HG03045 (cell line): Measurements from ENCODE around the gene HSPB7.
"Not testable (repeated sequence)": the region's sequence is repeated elsewhere in the genome, so short reads cannot be mapped to it uniquely, and the experiment has no call there.

Experiments used
- ATAC-seq: cut with Tn5 transposase; IDR thresholded peaks from one replicate; pipeline ENCODE4 v1.9.1; 2021; ENCODE audit warnings: mild to moderate bottlenecking, moderate library complexity; ENCODE audit not compliant: unreplicated experiment

The HSPB7 gene

GRCh38 chr1:16023050-16023653 lies 5.3 kb upstream of the HSPB7 start:
- ATAC-seq = no peak

DNA sequence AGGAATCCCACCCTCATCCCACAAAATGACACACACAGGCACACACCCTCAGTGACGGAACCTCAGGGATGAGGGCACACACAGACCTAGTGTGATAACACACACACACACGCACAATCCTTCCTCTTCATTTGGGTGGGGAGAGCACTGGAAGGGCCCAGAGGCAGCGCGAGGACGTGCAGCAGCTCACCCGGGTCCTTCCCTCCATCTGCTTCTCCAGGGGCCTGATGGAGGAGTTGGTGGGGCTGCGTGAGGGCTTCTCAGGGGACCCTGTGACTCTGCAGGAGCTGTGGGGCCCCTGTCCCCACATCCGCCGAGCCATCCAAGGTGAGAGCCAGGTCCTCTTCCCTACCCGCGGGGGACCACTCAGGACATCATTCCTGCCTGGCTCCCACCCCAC lies 4.5 kb upstream of the HSPB7 start:
- no peak for ATAC-seq

DNA sequence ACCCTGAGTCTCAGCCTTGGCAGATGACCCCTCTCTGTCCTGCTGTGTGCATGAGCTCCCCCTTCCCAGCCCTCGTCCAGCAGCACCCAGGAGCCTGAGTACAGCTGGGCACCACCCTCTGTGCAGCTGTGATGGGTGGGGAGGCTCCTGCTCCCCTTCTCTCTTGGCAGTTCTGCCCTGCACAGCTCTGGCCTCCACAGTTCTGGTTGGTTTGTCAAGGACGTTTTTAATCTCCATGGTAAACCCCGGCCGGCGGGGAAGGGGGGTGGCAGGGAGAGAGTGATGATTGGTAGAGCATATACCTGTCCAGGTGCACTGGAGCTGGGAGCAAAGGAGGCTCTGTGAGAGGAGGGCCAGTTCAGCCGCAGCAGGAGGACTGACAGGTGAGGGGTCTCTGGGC lies 3.8 kb upstream of the HSPB7 start, which contains the start of gene CLCNKA:
Gene CLCNKA, plus strand, starts transcription at position 356 of the 400 bp plus-strand sequence. CDS start 584 bp downstream, outside the sequence.
- no peak for ATAC-seq

GRCh38 chr1:16020878-16021277 lies 3.0 kb upstream of the HSPB7 start:
- not testable (repeated sequence) for ATAC-seq

- ATAC-seq = no peak
Observed at GRCh38 chr1:16020325-16020724, 2.5 kb upstream of the HSPB7 start.

DNA sequence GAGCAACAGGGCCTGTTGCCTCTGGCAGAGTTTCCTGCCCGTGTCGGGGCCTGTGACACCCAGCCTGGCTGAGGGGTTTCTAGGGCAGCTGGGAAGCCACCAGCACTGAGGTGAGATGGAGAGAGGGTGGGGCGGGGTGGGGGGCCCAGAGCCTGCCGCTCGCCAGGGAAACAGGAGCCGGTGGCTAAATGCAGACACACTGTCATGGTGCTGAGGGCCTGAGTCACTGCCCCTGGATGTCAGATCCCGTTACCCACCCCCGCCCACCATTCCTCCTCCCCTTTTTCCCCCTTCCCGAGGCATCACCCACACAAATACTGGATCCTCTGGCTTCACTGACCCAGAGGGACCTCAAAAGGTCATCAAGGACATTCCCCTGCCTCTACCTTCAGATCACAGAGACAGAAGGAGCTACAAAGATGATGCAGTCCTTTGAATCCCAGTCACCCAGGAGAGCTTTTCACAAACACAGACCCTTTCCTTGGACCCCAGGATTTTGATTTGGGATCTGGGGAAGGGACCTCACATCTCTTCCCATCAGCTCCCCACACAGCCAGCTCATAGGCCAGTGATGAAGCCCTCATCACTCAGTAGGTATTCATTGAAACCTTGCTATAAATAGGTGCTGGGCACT lies 1.9 kb upstream of the HSPB7 start:
- ATAC-seq = no peak

DNA sequence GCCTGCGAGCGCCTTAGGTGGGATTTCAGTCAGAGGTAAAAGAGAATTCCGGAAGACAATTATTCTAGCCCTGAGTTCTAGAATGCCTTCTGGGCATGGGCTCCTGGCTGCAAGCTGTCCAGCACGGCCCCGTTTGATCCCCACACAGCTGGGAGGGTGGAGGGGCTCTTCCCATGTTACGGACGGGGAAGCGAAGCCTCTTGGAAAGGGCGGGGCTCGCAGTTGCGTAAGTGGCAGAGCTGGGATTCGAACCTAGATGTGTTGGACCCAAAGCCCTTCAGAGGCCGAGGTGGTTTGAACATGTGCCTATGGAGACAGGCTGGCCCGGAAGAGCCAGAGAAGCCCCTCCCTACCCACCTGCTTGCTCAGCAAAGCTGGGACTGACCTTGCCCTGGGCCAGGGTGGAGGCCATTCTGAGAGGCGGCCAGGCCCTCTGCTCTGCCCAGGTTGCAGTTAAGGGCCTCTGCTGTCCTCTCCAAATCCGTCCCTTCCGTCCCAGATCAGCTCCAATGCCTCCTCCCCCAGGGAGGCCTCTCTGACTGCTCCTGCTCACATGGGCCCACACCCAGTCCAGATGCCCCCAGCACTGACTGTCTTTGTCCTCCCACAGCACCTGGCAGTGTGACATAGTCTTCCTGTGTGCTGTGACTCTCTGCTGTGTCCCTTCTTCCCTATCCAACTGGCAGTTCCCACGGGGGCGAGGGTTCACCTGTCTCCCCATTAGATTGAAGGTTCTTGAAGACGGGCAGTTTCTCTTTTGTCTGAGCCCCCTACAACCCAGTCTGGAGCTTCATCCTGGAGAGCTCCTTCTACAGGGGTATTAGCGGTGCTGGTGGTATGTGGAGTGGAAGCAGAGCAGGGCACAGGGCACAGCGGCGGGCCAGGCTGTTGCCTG lies 1.2 kb upstream of the HSPB7 start:
- ATAC-seq = no peak

- ATAC-seq = no peak
Observed at GRCh38 chr1:16018308-16018707, 465 bp upstream of the HSPB7 start.

DNA sequence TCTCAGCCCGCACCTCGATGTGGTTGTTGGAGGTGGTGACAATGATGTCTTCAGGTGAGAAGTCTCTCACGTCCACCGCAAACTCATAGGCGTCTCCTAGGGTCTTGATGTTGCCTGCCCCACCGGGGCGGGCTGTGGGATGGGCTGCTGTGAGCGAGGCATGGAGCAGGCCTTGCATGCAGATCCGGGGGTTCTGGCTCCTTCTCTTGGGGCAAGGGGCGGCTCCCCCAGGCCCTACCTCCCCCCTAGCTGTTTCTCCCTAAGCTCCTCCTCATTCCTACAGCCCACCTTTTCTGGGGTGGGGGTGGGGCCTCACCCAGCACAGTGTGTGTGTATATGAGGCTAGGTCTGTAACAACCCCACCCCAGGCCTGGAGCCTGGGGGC lies 775 bp downstream of the HSPB7 start:
- no peak for ATAC-seq

- ATAC-seq = no peak
Observed at GRCh38 chr1:16015960-16016901, 1.6 kb downstream of the HSPB7 start.

DNA sequence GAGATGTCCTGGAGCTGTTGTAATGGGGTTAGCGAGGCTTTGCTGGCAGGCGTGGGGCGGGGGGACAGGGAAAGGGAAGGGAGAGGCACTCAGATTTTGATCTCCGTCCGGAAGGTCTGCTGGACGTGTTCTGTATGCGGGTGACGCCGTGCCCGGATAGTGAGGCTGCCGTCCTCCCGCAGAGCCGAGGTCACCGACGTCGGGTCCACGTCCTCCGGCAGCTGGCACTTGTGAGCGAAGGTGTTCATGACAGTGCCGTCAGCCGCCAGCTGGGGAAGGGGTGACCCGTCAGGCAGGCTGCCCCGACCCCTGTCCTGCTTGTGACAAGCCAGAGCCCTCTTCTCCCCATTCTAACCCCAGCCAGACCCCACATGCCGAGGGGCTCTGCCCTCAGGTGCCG lies 2.4 kb downstream of the HSPB7 start:
- no peak for ATAC-seq

- no peak for ATAC-seq
Observed at GRCh38 chr1:16014509-16015482, 3.0 kb downstream of the HSPB7 start.

DNA sequence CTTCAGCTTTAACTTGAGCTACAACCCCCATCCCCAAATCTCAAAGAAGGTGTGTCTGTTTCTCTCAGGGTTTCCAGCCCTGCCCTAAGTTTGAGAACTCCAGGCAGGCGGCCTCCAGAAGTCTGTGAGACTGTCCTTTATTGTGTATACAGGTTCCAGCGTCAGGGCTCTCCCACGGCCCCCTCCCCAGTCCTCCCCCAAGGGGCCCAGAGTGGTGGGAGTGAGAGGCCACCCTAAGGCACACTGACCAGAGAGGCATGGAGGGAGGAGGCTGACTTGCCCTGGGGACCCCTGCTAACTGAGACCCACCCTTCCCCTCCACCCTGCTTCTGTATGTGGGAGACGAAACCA lies 4.0 kb downstream of the HSPB7 start:
- no peak for ATAC-seq

DNA sequence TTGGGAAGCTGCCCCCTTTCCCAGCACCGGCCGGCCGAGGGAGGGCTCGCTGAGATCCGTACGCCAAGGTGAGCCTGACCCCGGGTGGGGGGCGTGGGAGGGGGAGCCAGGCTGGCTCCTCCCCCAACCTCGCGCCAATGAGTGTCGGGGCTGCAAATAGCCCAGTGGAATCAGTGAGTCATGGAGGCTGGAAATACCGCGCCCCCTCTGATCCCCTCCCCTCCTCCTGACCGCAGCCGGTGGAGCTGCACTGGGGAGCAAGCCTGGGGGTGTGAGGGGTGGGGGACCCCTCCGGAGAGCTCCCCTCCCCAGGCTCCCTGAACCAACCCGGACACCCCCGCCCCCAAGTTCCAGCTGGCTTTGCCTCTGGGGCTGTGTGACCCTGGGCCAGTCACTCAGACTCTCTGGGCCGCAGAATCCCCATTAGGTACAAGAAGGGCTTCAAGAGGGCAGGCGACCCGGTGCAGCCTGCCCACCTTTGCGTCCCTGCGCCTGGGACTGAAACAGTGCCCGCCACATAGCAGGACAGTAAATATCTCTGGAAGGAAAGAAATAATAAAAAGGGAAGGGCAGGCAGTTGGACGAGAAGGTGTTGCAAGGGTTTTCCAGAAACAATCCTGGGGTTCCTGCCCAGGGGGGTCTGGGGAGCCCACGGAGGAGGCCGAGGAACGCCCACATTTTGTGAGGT lies 4.5 kb downstream of the HSPB7 start:
- ATAC-seq = no peak

- ATAC-seq = no peak
Observed at GRCh38 chr1:16012590-16013219, 5.1 kb downstream of the HSPB7 start.

DNA sequence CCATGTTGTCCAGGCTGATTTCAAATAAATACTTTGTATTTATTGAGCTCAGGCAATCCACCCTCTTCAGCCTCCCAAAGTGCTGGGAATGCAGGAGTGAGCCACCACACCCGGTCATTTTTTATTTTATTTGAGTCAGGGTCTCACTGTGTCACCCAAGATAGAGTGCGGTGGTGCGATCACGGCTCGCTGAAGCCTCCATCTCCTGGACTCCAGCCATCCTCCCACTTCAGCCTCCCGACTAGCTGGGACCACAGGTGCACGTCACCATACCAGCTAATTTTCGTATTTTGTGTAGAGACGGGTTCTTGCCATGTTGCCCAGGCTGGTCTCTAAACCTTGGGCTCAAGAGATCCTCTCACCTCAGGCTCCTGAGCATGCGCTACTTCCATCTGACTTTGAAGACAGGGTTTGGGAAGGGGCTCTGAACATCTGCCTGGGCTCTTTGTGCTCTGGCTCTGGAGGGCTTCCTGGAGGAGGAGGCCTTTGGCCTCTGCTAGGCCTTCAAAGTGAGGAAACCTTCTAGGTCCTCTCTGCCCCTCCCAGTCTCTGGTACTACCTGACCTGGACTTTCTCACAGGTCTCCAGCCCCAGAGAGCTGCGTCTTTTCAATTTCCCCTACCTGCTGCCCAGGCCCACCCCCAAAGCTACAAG lies 5.8 kb downstream of the HSPB7 start:
- ATAC-seq = no peak

DNA sequence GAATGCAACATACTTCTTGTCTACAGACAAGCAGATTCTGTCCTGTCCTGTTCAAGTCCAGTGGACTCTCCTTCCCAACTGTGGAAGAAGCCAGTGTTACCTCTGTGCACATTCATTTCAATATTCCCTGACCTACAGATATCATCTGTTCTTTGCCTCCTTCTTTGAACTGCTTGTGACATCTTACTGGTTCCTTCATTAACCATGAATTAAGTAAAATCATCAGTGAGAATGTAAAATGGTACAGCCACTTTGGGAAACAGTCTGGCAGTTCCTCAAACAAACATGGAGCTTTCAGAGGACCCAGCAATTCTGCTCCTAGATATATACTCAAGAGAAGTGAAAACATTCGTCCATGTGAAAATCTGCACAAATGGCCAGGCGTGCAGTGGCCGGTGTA lies 7.0 kb downstream of the HSPB7 start:
- no peak for ATAC-seq

DNA sequence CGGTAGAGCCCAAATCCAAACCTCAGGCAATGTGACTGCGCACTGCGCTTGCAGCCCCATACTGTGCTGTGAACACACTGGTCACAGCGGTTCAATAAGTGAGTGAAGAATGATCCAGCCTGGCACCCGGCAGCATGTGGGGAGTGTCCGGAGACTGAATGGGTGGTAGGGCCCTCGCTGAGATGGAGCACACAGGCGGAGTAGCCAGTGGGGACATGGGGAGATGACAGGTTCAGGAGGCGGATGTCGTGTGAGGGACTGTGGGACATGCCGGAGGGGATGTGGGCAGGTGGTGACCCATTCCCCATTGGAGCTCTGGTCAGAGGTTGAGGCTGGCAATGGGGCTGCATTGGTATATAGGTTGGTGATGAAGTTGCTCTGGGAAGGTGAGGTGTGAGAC lies 8.2 kb downstream of the HSPB7 start:
- no peak for ATAC-seq
